ENCODE data around the gene RPL15.

RPL15 gene

DNA sequence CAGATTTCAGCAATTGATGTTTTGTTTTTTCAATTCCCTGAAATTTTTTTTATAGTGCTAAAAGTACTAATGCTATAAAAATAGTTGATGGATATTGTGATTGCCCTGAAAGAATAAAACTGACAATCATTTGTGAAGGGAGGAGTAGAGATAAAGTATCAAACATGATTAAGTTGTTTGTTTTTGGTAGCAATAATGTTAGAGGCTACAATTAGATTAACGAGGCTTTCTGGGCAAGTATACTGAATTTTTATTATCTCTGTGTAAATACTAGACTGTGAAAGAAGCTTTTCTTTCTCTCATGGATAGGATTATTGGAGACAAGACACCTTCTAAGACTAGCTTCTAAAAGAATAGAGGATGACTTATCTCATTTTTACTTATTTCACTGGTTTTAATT is 43.7 kb downstream of the RPL15 start:
- no peak for TF ChIP-seq EZH2phosphoT487 (IDR thresholded peaks at IDR 0.05; ENCODE audit: low read length)
- no peak for TF ChIP-seq EZH2 (optimal IDR thresholded peaks at IDR 0.05; ENCODE audit: low read depth, low read length)
- Histone ChIP-seq H3K4me2 (ENCODE audit: low read depth, low read length) (no peak overlapping the region), H3K4me3 (ENCODE audit: low read length) (no peak overlapping the region), H3F3A (ENCODE audit: insufficient read depth, low read length) (no peaks in the 10 kb centered on the region), H3K27me3 (replicated peaks; ENCODE audit: insufficient read depth, low read length) (no peaks in the 10 kb centered on the region), H3K36me3 (replicated peaks; ENCODE audit: insufficient read depth, low read length) (no peaks in the 10 kb centered on the region), H3K4me1 (ENCODE audit: low read length) (no peaks in the 10 kb centered on the region), H3K27ac (ENCODE audit: low read length) (no peak overlapping the region), H3K9me3 (replicated peaks; ENCODE audit: insufficient read depth, low read length) (no peaks in the 10 kb centered on the region), H2AFZ (ENCODE audit: low read length) (no peak overlapping the region), H3K79me2 (ENCODE audit: low read length) (peaks cover 15% of the 10 kb centered on the region), H3K9me2 (replicated peaks; ENCODE audit: insufficient read depth, low read length) (no peaks in the 10 kb centered on the region), H4K20me1 (ENCODE audit: insufficient read depth, low read length) (no peaks in the 10 kb centered on the region), H3K9ac (ENCODE audit: low read length) (no peak overlapping the region)
- DNase-seq = no peak

DNA sequence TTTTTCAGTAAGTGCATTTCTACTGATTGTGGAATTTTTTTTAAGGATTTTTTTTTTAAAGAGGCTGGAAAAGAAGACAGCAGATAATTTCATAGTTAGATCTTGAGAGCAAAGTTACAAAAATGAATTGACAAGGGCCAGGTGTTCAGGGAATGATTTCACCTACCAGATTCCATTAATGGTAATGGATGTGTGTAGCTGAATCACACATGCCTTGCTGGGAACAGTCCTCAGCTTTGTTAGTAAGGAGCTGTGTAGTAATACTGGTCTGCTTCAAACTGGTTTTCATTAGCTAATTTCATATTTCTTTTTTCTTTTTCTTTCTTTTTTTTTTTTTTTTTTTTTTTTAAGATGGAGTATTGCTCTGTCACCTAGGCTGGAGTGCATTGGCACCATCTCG is 44.1 kb downstream of the RPL15 start:
- Histone ChIP-seq H3K9me3 (replicated peaks; ENCODE audit: insufficient read depth, low read length) (no peaks in the 10 kb centered on the region), H3K27me3 (replicated peaks; ENCODE audit: insufficient read depth, low read length) (no peaks in the 10 kb centered on the region), H3K4me1 (ENCODE audit: low read length) (no peaks in the 10 kb centered on the region), H3K27ac (ENCODE audit: low read length) (no peak overlapping the region), H4K20me1 (ENCODE audit: insufficient read depth, low read length) (no peaks in the 10 kb centered on the region), H3K4me2 (ENCODE audit: low read depth, low read length) (no peak overlapping the region), H3K79me2 (ENCODE audit: low read length) (peaks cover 12% of the 10 kb centered on the region), H3K9me2 (replicated peaks; ENCODE audit: insufficient read depth, low read length) (no peaks in the 10 kb centered on the region), H3K4me3 (ENCODE audit: low read length) (no peak overlapping the region), H3F3A (ENCODE audit: insufficient read depth, low read length) (no peaks in the 10 kb centered on the region), H3K9ac (ENCODE audit: low read length) (no peak overlapping the region), H3K36me3 (replicated peaks; ENCODE audit: insufficient read depth, low read length) (no peaks in the 10 kb centered on the region), H2AFZ (ENCODE audit: low read length) (no peak overlapping the region)
- TF ChIP-seq EZH2phosphoT487 (IDR thresholded peaks at IDR 0.05; ENCODE audit: low read length) (no peak), EZH2 (optimal IDR thresholded peaks at IDR 0.05; ENCODE audit: low read depth, low read length) (no peak)
- TF ChIP-seq, protein P1, sequence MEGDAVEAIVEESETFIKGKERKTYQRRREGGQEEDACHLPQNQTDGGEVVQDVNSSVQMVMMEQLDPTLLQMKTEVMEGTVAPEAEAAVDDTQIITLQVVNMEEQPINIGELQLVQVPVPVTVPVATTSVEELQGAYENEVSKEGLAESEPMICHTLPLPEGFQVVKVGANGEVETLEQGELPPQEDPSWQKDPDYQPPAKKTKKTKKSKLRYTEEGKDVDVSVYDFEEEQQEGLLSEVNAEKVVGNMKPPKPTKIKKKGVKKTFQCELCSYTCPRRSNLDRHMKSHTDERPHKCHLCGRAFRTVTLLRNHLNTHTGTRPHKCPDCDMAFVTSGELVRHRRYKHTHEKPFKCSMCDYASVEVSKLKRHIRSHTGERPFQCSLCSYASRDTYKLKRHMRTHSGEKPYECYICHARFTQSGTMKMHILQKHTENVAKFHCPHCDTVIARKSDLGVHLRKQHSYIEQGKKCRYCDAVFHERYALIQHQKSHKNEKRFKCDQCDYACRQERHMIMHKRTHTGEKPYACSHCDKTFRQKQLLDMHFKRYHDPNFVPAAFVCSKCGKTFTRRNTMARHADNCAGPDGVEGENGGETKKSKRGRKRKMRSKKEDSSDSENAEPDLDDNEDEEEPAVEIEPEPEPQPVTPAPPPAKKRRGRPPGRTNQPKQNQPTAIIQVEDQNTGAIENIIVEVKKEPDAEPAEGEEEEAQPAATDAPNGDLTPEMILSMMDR (IDR thresholded peaks at IDR 0.05; ENCODE audit: low read length) = no peak
- no peak for DNase-seq

DNA sequence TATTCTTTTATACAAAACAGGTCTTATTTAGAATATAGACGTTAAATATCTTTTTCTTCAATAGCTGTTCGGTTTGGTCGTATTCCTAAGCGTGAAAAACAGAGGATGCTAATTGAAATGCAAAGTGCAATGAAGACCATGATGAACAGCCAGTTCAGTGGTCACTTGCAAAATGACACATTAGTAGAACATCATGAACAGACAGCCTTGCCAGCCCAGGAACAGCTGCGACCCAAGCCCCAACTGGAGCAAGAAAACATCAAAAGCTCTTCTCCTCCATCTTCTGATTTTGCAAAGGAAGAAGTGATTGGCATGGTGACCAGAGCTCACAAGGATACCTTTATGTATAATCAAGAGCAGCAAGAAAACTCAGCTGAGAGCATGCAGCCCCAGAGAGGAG is 45.0 kb downstream of the RPL15 start:
- Histone ChIP-seq H3K27ac (ENCODE audit: low read length) (no peak overlapping the region), H3K4me1 (ENCODE audit: low read length) (no peaks in the 10 kb centered on the region), H3K4me3 (ENCODE audit: low read length) (no peak overlapping the region), H4K20me1 (ENCODE audit: insufficient read depth, low read length) (no peaks in the 10 kb centered on the region), H3F3A (ENCODE audit: insufficient read depth, low read length) (no peaks in the 10 kb centered on the region), H3K36me3 (replicated peaks; ENCODE audit: insufficient read depth, low read length) (no peaks in the 10 kb centered on the region), H3K9me3 (replicated peaks; ENCODE audit: insufficient read depth, low read length) (no peaks in the 10 kb centered on the region), H3K9me2 (replicated peaks; ENCODE audit: insufficient read depth, low read length) (no peaks in the 10 kb centered on the region), H3K79me2 (ENCODE audit: low read length) (peaks cover 4% of the 10 kb centered on the region; the same call in 1 of the 2 replicates), H3K9ac (ENCODE audit: low read length) (no peak overlapping the region), H3K27me3 (replicated peaks; ENCODE audit: insufficient read depth, low read length) (no peaks in the 10 kb centered on the region), H3K4me2 (ENCODE audit: low read depth, low read length) (no peak overlapping the region), H2AFZ (ENCODE audit: low read length) (no peak overlapping the region)
- no peak for DNase-seq
- TF ChIP-seq, protein P1 (IDR thresholded peaks at IDR 0.05; ENCODE audit: low read length) = no peak
- no peak for TF ChIP-seq EZH2phosphoT487 (IDR thresholded peaks at IDR 0.05; ENCODE audit: low read length)
- no peak for TF ChIP-seq EZH2 (optimal IDR thresholded peaks at IDR 0.05; ENCODE audit: low read depth, low read length)

DNA sequence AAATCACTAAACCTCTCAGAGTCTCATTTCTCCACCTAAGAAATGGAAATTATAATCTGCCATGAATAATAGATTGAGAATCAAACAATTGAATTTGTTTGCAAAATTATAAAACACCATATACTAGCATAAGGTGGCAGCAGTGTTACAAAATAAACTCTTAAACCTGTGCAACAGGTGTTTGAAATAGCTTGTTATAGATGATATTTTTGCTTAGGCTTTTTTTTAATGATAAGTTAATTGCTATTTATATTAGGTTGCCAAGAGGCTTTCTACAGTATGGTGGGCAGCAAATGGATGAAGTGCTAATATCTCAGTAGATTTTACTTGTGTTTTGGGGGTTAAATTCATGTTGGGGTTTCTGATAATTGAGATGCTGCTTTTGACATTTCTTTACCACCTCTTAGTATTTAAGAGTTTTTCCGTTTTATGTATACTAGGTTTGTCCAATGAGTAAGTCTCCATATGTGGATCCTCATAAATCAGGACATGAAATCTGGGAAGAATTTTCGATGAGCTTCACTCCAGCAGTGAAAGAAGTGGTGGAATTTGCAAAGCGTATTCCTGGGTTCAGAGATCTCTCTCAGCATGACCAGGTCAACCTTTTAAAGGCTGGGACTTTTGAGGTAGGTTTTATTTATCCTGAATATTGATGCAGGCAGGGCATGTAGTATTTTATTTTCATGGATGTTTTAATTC is 47.8 kb downstream of the RPL15 start:
- no peaks in the 10 kb centered on the region for H4K20me1 ChIP-seq (ENCODE audit: insufficient read depth, low read length)
- H3K79me2 ChIP-seq (ENCODE audit: low read length) = no peaks in the 10 kb centered on the region
- TF ChIP-seq EZH2 (optimal IDR thresholded peaks at IDR 0.05; ENCODE audit: low read depth, low read length) = no peak
- TF ChIP-seq EZH2phosphoT487 (IDR thresholded peaks at IDR 0.05; ENCODE audit: low read length) = no peak
- TF ChIP-seq, protein P1 (IDR thresholded peaks at IDR 0.05; ENCODE audit: low read length) = no peak

More for the DNA sequence above, 47.8 kb downstream of the RPL15 start:
- no peak overlapping the region for H3K27ac ChIP-seq (ENCODE audit: low read length)
- no peak for DNase-seq
- no peak overlapping the region for H3K9ac ChIP-seq (ENCODE audit: low read length)
- H3K4me1 ChIP-seq (ENCODE audit: low read length) = no peaks in the 10 kb centered on the region
- H3F3A ChIP-seq (ENCODE audit: insufficient read depth, low read length) = no peaks in the 10 kb centered on the region
- no peak overlapping the region for H2AFZ ChIP-seq (ENCODE audit: low read length)
- H3K27me3 ChIP-seq (replicated peaks; ENCODE audit: insufficient read depth, low read length) = no peaks in the 10 kb centered on the region
- H3K9me2 ChIP-seq (replicated peaks; ENCODE audit: insufficient read depth, low read length) = no peaks in the 10 kb centered on the region
- H3K9me3 ChIP-seq (replicated peaks; ENCODE audit: insufficient read depth, low read length) = no peaks in the 10 kb centered on the region
- H3K4me3 ChIP-seq (ENCODE audit: low read length) = no peak overlapping the region
- no peaks in the 10 kb centered on the region for H3K36me3 ChIP-seq (replicated peaks; ENCODE audit: insufficient read depth, low read length)
- no peak overlapping the region for H3K4me2 ChIP-seq (ENCODE audit: low read depth, low read length)
